CD4-positive, alpha-beta T cell (primary cell): ENCODE results near the gene FRS3. TPM values are rescaled to one million over a fixed set of nuclear protein-coding genes. Genes with fewer than 3 reads are reported as not detected.

ENCODE experiments used
- ATAC-seq: fragments of 200-7000 bp; cut with Tn5 transposase; one replicate; pipeline ENCODE4 v1.10.0; 2022; ENCODE audit warnings: mild to moderate bottlenecking; ENCODE audit not compliant: poor library complexity
- CTCF ChIA-PET: fragments of 350-600 bp; sonication (Branson Sonifier 250); formaldehyde crosslinking; loops from one replicate; lab custom pipeline; 2021; ENCODE audit warnings: antibody characterized with exemption, inconsistent platforms; lab: Charles Lee
- POLR2A ChIA-PET: fragments of 350-600 bp; sonication (Branson Sonifier 250); formaldehyde crosslinking; loops from one replicate; lab custom pipeline; 2021; ENCODE audit warnings: antibody characterized with exemption, inconsistent platforms; lab: Charles Lee
- DNase-seq, 14 experiments: peaks; one replicate each; pipeline ENCODE4 v3.0.0-alpha.2; 2013 to 2020; ENCODE audit warnings: mixed read lengths in 2 of 14
- H3K27ac ChIP-seq, 2 donors: one replicate each; pipeline versions ENCODE4 v1.5.1 to v1.7.0; 2013; ENCODE audit warnings: low read length in 2 of 2, low read depth in 1 of 2, mild to moderate bottlenecking in 1 of 2
- H3K27me3 ChIP-seq, 2 experiments: 1 replicate in 1 of 2; 2 replicates in 1 of 2; pipeline versions ENCODE4 v1.6.1 to v1.7.0; 2013; ENCODE audit warnings: low read length in 2 of 2, control low read depth in 1 of 2, mild to moderate bottlenecking in 1 of 2, moderate library complexity in 1 of 2; ENCODE audit not compliant: insufficient read depth in 2 of 2, control insufficient read depth in 1 of 2
- H3K36me3 ChIP-seq: one replicate; pipeline ENCODE4 v1.6.1; 2013; ENCODE audit warnings: low read length, control low read depth; ENCODE audit not compliant: insufficient read depth
- H3K4me1 ChIP-seq: one replicate; pipeline ENCODE4 v1.6.1; 2013; ENCODE audit warnings: low read length, control low read depth; ENCODE audit not compliant: insufficient read depth
- H3K4me3 ChIP-seq: one replicate; pipeline ENCODE4 v1.5.1; 2013; ENCODE audit warnings: mild to moderate bottlenecking, low read length, moderate library complexity
- H3K9me3 ChIP-seq, 2 experiments: 1 replicate in 1 of 2; 2 replicates in 1 of 2; pipeline versions ENCODE4 v1.6.1 to v1.7.0; 2013; ENCODE audit warnings: low read length in 2 of 2, mild to moderate bottlenecking in 2 of 2, control low read depth in 1 of 2, moderate library complexity in 1 of 2; ENCODE audit not compliant: control insufficient read depth in 1 of 2, insufficient read depth in 1 of 2
- H3K27ac Mint-ChIP-seq: one replicate; pipeline ENCODE4 v1.8.0; 2020; ENCODE audit warnings: mixed read lengths
- H3K27me3 Mint-ChIP-seq: one replicate; pipeline ENCODE4 v1.8.0; 2021; ENCODE audit warnings: mixed read lengths
- H3K36me3 Mint-ChIP-seq: one replicate; pipeline ENCODE4 v1.8.0; 2021; ENCODE audit warnings: low read depth, mixed read lengths
- H3K4me1 Mint-ChIP-seq: one replicate; pipeline ENCODE4 v1.8.0; 2021; ENCODE audit warnings: low read depth, mixed read lengths
- H3K4me3 Mint-ChIP-seq: one replicate; pipeline ENCODE4 v1.8.0; 2020; ENCODE audit warnings: mild to moderate bottlenecking, mixed read lengths
- H3K9me3 Mint-ChIP-seq: one replicate; pipeline ENCODE4 v1.8.0; 2020; ENCODE audit warnings: mixed read lengths
- CTCF ChIP-seq: fragments of 200-600 bp; IDR thresholded peaks from one replicate; pipeline ENCODE4 v1.8.0; 2022; ENCODE audit warnings: antibody characterized with exemption, mild to moderate bottlenecking
- intact Hi-C, 2 experiments: fragments of 100-400 bp; cut with DNase I in 1 of 2; cut with micrococcal nuclease in 1 of 2; formaldehyde crosslinking; loops; one replicate each; pipeline versions ENCODE4 v1.15.1 to v1.9.0; 2023 to 2025; cut with DNase I, micrococcal nuclease
- total RNA-seq, 174 experiments: library from RNA in 2 of 174; stranded (reverse) in 2 of 174; gene quantifications; one replicate each; pipeline ENCODE4 v1.2.3 and lab custom pipeline; 2021 to 2026

The FRS3 gene
- total RNA-seq, 2 experiments from 2014 or later: 4.6 to 5.4 TPM

GRCh38 chr6:41746107-41746506, 33.6 kb downstream of the FRS3 start:
- H3K9me3 ChIP-seq: no peaks in the 10 kb centered on the region
- H3K27me3 Mint-ChIP-seq: no peaks in the 10 kb centered on the region
- no peak overlapping the region for H3K27ac Mint-ChIP-seq
- no peak overlapping the region for H3K27ac ChIP-seq
- no peaks in the 10 kb centered on the region for H3K4me1 Mint-ChIP-seq
- H3K27me3 ChIP-seq: peaks cover 0 to 3% of the 10 kb centered on the region in 2 experiments
- no peak overlapping the region for H3K4me3 ChIP-seq
- no peak for ATAC-seq
- intact Hi-C loops: no loop called here
- H3K4me1 ChIP-seq: no peaks in the 10 kb centered on the region
- ChIA-PET CTCF (no interaction called here), POLR2A (no interaction called here)
- H3K36me3 ChIP-seq: no peaks in the 10 kb centered on the region
- H3K36me3 Mint-ChIP-seq: no peaks in the 10 kb centered on the region
- no peaks in the 10 kb centered on the region for H3K9me3 Mint-ChIP-seq
- no peak for TF ChIP-seq CTCF
- DNase-seq: no peak
- no peak overlapping the region for H3K4me3 Mint-ChIP-seq

GRCh38 chr6:41744236-41744787, 35.4 kb downstream of the FRS3 start:
- Mint-ChIP-seq H3K9me3 (no peaks in the 10 kb centered on the region), H3K27me3 (no peaks in the 10 kb centered on the region), H3K36me3 (no peaks in the 10 kb centered on the region), H3K27ac (no peak overlapping the region), H3K4me1 (no peaks in the 10 kb centered on the region), H3K4me3 (no peak overlapping the region)
- ChIA-PET POLR2A (no interaction called here), CTCF (no interaction called here)
- Histone ChIP-seq H3K27ac (no peak overlapping the region), H3K27me3 (peaks cover 0 to 3% of the 10 kb centered on the region in 2 experiments), H3K36me3 (no peaks in the 10 kb centered on the region), H3K9me3 (no peaks in the 10 kb centered on the region), H3K4me1 (no peaks in the 10 kb centered on the region), H3K4me3 (no peak overlapping the region)
- intact Hi-C loops: no loop called here
- DNase-seq: no peak
- TF ChIP-seq CTCF: no peak
- ATAC-seq: no peak

DNA sequence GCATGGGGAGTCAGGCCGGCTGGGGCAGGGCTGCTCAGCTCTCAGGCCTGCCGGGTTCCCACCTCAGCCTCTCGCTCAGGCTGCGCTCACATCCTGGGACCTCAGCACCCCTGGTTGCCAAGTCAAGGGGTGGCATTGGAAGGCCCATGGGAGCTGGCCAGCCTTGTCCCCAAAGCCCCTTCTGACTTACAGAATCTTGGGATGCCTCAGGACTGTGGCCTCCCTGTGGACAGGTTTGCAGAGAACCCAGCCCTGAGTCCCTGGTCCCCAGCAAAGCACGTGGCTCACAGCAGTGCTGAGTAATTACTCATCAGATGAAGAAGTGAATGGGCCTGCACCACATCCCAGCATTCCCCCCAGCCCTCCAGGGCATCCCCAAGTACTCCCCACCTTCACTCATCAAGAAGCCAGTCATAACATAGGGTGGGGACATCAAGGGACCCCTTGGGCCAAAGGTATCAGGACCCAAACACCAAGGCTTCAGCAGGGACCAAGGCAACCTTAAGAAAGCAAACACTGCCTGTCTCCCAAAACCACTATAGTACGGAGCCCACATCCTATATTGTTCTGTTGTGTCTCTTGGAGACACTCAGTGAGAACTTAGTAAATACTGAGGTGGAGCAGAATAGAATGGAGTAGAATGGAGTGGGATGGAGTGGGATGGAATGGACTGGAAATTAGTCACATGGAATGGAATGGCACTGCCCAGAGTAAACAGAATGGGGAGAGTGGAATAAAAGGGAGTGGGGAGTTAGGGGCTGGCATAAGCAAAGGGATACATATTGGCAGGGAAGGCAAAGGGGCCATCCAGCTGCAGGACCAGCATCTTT, 36.1 kb downstream of the FRS3 start:
- Histone ChIP-seq H3K4me3 (no peak overlapping the region), H3K27me3 (peaks cover 0 to 5% of the 10 kb centered on the region in 2 experiments), H3K9me3 (no peaks in the 10 kb centered on the region), H3K27ac (no peak overlapping the region), H3K4me1 (no peaks in the 10 kb centered on the region), H3K36me3 (no peaks in the 10 kb centered on the region)
- ChIA-PET POLR2A (no interaction called here), CTCF (no interaction called here)
- H3K4me1 Mint-ChIP-seq: no peaks in the 10 kb centered on the region
- H3K9me3 Mint-ChIP-seq: no peaks in the 10 kb centered on the region
- ATAC-seq: no peak
- H3K36me3 Mint-ChIP-seq: no peaks in the 10 kb centered on the region
- no peaks in the 10 kb centered on the region for H3K27me3 Mint-ChIP-seq
- H3K4me3 Mint-ChIP-seq: no peak overlapping the region
- no peak for DNase-seq
- no peak for TF ChIP-seq CTCF
- no peak overlapping the region for H3K27ac Mint-ChIP-seq
- intact Hi-C loops: no loop called here
